ENCODE results near the gene PRKG1.

DNA sequence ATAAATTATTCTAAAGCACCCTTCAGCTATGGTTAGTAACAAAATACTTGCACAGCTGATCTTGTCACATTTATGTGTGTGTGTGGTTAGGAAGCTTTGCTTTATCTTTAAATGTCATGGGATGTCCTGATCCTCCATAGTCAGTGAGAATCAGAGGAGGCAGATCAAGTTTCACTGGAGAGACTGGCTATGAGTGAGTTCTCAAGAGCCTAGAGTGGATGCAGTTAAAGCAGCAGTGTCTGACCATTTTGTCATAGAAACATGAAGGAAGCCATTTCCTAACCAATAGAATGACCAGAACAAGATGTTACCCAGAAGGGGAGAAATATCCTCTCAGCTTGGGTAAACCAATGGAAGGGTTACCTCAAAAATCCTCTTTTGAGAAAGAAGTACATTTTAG is 1032.6 kb downstream of the PRKG1 start:
- TF ChIP-seq POLR2A (IDR thresholded peaks at IDR 0.05): no peak
- TF ChIP-seq, protein P1, sequence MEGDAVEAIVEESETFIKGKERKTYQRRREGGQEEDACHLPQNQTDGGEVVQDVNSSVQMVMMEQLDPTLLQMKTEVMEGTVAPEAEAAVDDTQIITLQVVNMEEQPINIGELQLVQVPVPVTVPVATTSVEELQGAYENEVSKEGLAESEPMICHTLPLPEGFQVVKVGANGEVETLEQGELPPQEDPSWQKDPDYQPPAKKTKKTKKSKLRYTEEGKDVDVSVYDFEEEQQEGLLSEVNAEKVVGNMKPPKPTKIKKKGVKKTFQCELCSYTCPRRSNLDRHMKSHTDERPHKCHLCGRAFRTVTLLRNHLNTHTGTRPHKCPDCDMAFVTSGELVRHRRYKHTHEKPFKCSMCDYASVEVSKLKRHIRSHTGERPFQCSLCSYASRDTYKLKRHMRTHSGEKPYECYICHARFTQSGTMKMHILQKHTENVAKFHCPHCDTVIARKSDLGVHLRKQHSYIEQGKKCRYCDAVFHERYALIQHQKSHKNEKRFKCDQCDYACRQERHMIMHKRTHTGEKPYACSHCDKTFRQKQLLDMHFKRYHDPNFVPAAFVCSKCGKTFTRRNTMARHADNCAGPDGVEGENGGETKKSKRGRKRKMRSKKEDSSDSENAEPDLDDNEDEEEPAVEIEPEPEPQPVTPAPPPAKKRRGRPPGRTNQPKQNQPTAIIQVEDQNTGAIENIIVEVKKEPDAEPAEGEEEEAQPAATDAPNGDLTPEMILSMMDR (IDR thresholded peaks at IDR 0.05): no peak
